Lower lobe of right lung (tissue), 2 donors: Measurements from ENCODE around the gene BACH1. TPM values are rescaled to one million over a fixed set of nuclear protein-coding genes. Genes with fewer than 3 reads are reported as not detected.

Source experiments
- ATAC-seq, 2 donors: fragments of 200-7000 bp; cut with Tn5 transposase; one replicate each; pipeline ENCODE4 v1.9.1; 2020 to 2022; ENCODE audit warnings: mild to moderate bottlenecking in 2 of 2, moderate library complexity in 2 of 2
- DNase-seq: peaks from one replicate; pipeline ENCODE4 v3.0.0-alpha.2; 2020
- H3K27ac ChIP-seq: fragments of 200-600 bp; one replicate; pipeline ENCODE4 v1.8.0; 2022
- H3K27me3 ChIP-seq: fragments of 200-600 bp; one replicate; pipeline ENCODE4 v1.8.0; 2022; ENCODE audit warnings: low read depth
- H3K36me3 ChIP-seq: fragments of 200-600 bp; one replicate; pipeline ENCODE4 v1.8.0; 2022; ENCODE audit warnings: mild to moderate bottlenecking
- H3K4me1 ChIP-seq: fragments of 200-600 bp; one replicate; pipeline ENCODE4 v1.8.0; 2022
- H3K4me3 ChIP-seq: fragments of 200-600 bp; one replicate; pipeline ENCODE4 v1.8.0; 2022; ENCODE audit warnings: mild to moderate bottlenecking
- H3K9me3 ChIP-seq: fragments of 200-600 bp; one replicate; pipeline ENCODE4 v1.8.0; 2022
- CTCF ChIP-seq: fragments of 200-600 bp; IDR thresholded peaks from one replicate; pipeline ENCODE4 v1.8.0; 2022; ENCODE audit warnings: antibody characterized with exemption, mild to moderate bottlenecking
- intact Hi-C: fragments of 100-400 bp; cut with DNase I; formaldehyde crosslinking; loops from one replicate; pipeline ENCODE4 v1.11.0; 2022
- total RNA-seq: library from RNA; stranded (reverse); fragmentation: NEBNext Ultra II Directional; extraction: Animal tissue kit (Norgen Biotek cat#: 25700); gene quantifications from one replicate; pipeline ENCODE4 v1.2.1, GENCODE V29; 2021
- donor health status: DM: no; HTN: yes; CAD: no; lungs with severe emphysema.

The BACH1 gene
- total RNA-seq, 1 donor from 2014 or later = 148 TPM

GRCh38 chr21:29338256-29338655 lies 39.5 kb downstream of the BACH1 start:
- Histone ChIP-seq H3K4me3 (no peak overlapping the region), H3K36me3 (peaks cover 17% of the 10 kb centered on the region), H3K9me3 (no peaks in the 10 kb centered on the region), H3K27ac (no peak overlapping the region), H3K27me3 (no peaks in the 10 kb centered on the region), H3K4me1 (peaks cover 35% of the 10 kb centered on the region)
- DNase-seq = no peak
- intact Hi-C loops = no loop called here
- ATAC-seq = no peak
- no peak for TF ChIP-seq CTCF

- Histone ChIP-seq H3K36me3 (peaks cover 17% of the 10 kb centered on the region), H3K4me3 (no peak overlapping the region), H3K27ac (no peak overlapping the region), H3K4me1 (peaks cover 41% of the 10 kb centered on the region), H3K27me3 (no peaks in the 10 kb centered on the region), H3K9me3 (no peaks in the 10 kb centered on the region)
- no peak for TF ChIP-seq CTCF
- DNase-seq (no peak), ATAC-seq (no peak)
- intact Hi-C loops = loop anchor here (10.0 kb wide), 1 partner anchor 175 kb away; no protein-coding TSS in a partner anchor
Observed at GRCh38 chr21:29340228-29340627, 41.5 kb downstream of the BACH1 start.

GRCh38 chr21:29342363-29342957 lies 43.7 kb downstream of the BACH1 start:
- DNase-seq (peak; percentile 53), ATAC-seq (peak; percentile 66 to 67)
- Histone ChIP-seq H3K36me3 (peaks cover 17% of the 10 kb centered on the region), H3K27me3 (no peaks in the 10 kb centered on the region), H3K4me1 (peaks cover 56% of the 10 kb centered on the region), H3K4me3 (no peak overlapping the region), H3K9me3 (no peaks in the 10 kb centered on the region), H3K27ac (peak overlapping the region; percentile 44)
- TF ChIP-seq CTCF = no peak
- intact Hi-C loops = loop anchor here (10.0 kb wide), 1 partner anchor 178 kb away; no protein-coding TSS in a partner anchor

- Histone ChIP-seq H3K9me3 (no peaks in the 10 kb centered on the region), H3K4me3 (no peak overlapping the region), H3K36me3 (peaks cover 17% of the 10 kb centered on the region), H3K4me1 (peaks cover 66% of the 10 kb centered on the region), H3K27me3 (no peaks in the 10 kb centered on the region), H3K27ac (peak overlapping the region; percentile 7)
- DNase-seq = no peak
- no peak for TF ChIP-seq CTCF
- no peak for ATAC-seq
- intact Hi-C loops = loop anchor here (10.0 kb wide), 1 partner anchor 179 kb away; no protein-coding TSS in a partner anchor
Observed at GRCh38 chr21:29343519-29343918, 44.8 kb downstream of the BACH1 start.

GRCh38 chr21:29346281-29346680 lies 47.6 kb downstream of the BACH1 start:
- Histone ChIP-seq H3K27me3 (no peaks in the 10 kb centered on the region), H3K27ac (no peak overlapping the region), H3K4me1 (peaks cover 76% of the 10 kb centered on the region), H3K9me3 (no peaks in the 10 kb centered on the region), H3K4me3 (no peak overlapping the region), H3K36me3 (peaks cover 13% of the 10 kb centered on the region)
- intact Hi-C loops = loop anchor here (10.0 kb wide), 1 partner anchor 181 kb away; no protein-coding TSS in a partner anchor
- TF ChIP-seq CTCF = no peak
- ATAC-seq (no peak), DNase-seq (no peak)
